Stimulated activated CD4-positive, alpha-beta T cell treated with anti-CD3 and anti-CD28 coated beads, Interleukin-4, amount 100 ng/mL, for 4 hours (primary cell): ENCODE measurements around the gene HLA-DQB2.
A peak's percentile ranks its signal among the peaks of the same experiment; 100 is the strongest.
"Not testable (repeated sequence)": the region's sequence is repeated elsewhere in the genome, so short reads cannot be mapped to it uniquely, and the experiment has no call there.

Experiments
- DNase-seq, 2 experiments: peaks; one replicate each; pipeline ENCODE4 v3.0.0-alpha.2; 2020

HLA-DQB2 gene

DNA sequence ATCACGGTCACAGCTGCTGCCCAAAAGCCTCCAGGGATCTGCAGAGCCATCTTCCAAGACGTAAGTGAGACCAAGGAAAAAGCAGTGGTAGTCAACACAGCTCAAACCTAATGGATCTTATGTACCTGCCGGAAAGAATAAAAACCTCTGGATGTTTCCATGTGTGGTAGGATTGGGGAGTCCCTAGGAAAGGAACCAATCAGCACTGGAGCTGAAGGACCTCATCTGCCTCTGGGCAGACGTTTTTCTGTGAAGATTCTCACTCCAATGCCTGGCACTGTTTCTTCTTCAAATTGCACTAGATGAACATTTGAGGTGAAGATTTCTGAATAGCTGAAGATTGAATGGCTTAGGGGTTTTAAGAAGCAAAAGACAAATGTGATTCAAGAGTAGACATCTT, at the start of gene HLA-DQB2:
HLA-DQB2 (minus strand) TSS at position 112 of the 400 bp plus-strand sequence; CDS start at position 50, 62 bp downstream.
- no peak for DNase-seq

DNA sequence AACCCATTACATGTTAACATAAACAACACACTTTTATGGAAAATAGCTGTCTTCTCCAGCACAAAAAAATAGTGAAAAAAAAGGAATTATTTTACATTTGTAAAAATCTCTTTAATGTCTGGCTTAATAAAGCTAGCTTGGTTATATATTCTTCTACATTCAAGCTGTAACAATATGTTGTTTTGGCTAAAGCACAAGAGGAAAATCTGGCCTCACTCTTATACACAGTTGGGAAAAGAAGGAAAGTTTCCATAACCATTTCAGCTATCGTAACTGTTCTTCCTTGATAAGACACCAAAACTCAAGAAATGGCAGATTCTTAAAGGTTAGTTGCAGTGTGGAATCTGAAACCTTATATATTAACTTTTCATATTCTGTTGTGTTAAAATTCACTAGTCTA, 45.8 kb upstream of the HLA-DQB2 start:
- no peak for DNase-seq

DNA sequence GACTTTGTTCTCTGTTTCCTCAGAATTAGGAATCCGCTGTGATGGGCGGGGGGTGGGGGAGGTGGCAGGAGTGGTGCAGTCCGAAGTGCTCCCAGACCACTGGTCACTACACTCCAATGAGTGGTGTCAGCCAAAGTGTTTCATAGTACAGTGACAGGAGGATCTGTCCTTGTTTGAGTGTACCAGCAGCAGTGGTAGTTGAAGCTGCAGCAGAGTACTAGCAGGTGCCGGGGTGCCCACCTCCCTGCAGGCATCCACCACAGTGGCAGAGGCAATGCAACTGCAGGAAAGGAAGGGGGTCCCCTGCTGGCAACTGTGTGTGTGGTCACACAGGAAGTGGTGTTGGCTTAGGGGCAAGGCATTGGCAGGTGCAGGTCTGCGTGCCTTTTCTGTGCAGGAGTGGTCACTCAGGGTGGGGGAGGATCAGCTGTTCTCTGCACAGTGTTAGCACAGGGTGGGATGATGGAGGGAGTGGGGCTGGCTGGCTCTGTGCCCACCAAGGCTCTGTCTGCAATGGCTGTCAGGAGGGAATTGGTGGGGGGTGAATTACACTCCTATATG, 43.8 kb upstream of the HLA-DQB2 start:
- DNase-seq = no peak

DNA sequence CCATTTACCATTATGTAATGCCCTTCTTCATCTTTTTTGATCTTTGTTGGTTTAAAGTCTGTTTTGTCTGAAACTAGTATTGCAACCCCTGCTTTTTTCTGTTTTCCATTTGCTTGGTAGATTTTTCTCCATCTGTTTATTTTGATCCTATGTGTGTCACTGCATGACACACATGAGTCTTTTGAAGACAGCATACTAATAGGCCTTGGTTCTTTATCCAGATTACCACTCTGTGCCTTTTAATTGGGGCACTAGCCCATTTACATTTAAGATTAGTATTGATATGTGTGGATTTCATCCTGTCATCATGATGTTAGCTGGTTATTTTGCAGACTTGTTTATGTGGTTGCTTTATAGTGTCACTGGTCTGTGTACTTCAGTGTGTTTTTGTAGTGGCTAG, 42.1 kb upstream of the HLA-DQB2 start:
- not testable (repeated sequence) for DNase-seq

DNA sequence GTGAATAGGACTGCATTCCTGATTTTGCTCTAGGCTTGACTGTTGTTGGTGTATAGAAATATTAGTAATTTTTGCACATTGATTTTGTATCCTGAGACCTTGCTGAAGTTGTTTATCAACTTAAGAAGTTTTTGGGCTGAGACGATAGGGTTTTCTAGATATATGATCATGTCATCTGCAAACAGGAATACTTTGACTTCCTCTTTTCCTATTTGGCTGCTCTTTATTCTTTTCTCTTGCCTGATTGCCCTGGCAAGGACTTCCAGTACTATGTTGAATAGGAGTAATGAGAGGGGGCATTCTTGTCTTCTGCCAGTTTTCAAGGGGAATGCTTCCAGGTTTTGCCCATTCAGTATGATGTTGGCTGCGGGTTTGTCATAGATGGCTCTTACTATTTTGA, 40.1 kb upstream of the HLA-DQB2 start:
- no peak for DNase-seq

DNA sequence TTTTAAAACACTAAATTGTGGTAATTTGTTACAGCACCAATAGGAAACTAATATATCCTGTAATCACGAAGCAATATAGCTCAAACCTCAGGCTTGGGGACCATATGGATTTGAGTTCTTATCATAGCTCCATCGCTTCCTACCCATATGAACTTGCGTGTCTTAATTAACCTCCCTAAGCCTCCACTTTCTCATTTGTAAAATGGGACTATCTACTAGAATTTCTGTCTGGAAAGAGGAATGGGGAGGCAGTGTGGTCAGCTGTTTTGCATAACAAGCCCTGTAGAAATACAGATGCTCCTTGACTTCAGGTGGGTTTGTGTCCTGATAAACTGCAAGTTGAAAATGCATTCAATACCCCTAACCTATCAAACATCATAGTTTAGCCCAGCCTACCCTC, 36.4 kb upstream of the HLA-DQB2 start:
- no peak for DNase-seq

DNA sequence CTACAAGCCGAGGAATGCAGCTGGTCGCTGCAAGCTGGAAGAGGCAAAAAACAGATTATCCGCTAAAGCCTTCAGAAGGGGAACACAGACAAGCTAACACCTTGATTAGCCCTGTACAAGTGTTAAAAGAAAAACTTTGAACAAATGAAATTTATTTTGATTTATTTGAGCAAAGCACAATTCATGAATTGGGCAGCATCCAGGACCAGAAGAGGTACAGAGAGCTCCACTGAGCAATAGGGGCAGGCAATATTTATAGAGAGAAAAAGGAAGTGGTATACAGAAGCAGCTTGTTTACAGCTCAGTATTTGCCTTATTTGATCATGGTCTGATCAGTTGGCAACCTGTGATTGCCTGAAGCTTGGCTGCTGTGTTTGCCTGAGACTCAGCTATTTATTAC, 35.8 kb upstream of the HLA-DQB2 start:
- DNase-seq = no peak

DNA sequence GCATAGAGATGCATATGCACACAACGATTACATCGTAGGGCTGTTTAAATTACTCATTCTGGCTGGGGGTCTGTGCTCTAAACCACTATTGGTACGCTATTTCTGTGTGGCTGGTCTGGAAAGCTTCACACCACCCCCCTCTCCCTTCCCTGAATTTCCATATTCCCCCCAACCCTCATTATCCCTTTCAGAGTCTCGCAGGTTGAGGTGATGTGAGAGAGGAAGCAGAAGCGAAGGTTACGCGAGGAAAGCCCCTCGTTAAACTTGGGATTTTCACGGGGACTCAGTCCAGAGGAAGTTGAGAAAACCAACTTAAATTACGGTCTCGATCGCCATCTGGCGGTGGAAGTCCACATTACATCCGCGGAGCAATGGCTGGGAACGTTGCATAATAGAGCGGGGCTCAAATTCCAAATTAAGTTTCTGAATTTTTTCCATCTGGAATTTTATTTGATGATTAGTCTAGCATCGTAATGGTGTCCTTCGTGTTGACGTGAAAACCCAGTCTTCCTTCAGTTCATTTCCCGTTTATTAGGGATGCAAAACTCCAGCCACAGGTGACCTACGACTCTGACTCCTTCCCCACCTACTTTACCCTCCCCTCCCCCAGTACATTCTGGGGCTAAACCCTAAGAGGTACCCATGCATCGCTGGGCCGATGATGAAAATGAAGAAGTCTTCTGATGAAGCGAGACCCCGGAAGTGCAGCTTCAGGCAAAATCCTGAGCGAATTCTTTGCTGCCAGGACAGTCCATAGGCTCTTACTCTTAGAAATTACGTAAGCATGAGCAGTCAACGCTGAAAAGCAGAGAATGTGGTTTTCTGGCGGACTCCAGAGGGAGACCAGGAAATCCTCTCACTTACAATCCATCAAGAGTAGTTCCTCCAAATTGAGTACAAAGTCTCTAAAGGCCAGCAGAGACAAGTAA, 33.8 kb upstream of the HLA-DQB2 start:
- peak; percentile 63 to 80 for DNase-seq

DNA sequence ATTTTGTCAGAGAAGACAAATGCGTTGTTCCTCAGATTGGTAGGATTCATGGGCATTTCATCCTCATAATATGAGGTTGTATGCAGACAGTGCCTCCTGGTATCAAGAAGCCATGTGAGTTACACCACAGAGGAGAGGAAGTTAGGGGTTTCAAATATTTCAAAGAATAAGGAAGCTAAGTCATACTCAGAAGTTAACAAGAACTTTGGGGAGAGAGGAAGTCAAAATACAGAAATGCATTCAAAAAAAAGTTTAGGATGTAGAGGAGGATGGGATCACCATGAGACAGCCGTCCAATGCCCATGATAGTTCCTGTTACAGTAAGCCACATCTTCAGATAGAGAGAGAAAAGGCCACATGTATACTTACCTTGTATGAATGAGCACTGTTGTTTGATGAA, 31.2 kb upstream of the HLA-DQB2 start:
- no peak for DNase-seq

DNA sequence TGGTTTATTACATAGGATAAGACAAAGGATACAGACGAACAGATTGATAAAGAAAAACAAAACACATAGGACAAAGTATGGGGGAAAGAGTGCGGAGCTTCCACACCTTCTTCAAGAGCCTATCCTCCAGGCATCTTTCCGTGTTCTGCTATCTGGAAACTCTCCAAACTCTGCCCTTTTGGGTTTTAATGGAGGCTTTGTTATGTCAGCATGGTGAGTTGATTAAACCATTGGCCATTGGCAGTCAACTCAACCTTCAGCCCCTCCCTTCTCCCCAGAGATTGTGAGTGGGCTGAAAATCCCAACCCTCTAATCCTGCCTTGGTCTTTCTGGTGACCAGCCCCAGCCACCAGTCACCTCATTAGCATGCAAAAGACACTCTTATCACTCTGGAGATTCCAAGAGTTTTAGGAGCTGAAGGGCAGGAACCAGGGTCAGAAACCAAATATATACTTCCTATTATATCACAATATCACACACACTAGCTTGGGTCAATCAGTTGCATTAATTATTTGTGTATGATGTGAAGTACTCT, 29.6 kb upstream of the HLA-DQB2 start:
- no peak for DNase-seq

DNA sequence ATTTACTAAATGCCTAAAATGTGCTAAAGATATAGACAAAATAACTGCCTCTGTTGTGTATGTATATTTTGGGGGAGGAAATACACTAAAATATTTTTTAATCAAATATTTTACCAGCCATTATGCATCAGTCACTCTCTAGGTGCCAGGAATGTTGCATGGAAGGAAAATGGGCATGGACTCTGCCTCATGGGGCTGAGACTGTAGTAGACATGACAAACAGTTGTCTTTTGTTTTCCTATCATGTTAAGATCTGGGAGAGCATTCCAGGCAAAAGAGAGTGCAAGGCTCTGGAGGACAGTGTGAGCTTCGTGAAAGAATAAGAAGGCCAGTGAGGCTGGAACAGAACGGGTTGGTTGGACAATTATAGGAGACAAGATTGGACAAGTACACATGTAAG, 27.0 kb upstream of the HLA-DQB2 start:
- no peak for DNase-seq

DNA sequence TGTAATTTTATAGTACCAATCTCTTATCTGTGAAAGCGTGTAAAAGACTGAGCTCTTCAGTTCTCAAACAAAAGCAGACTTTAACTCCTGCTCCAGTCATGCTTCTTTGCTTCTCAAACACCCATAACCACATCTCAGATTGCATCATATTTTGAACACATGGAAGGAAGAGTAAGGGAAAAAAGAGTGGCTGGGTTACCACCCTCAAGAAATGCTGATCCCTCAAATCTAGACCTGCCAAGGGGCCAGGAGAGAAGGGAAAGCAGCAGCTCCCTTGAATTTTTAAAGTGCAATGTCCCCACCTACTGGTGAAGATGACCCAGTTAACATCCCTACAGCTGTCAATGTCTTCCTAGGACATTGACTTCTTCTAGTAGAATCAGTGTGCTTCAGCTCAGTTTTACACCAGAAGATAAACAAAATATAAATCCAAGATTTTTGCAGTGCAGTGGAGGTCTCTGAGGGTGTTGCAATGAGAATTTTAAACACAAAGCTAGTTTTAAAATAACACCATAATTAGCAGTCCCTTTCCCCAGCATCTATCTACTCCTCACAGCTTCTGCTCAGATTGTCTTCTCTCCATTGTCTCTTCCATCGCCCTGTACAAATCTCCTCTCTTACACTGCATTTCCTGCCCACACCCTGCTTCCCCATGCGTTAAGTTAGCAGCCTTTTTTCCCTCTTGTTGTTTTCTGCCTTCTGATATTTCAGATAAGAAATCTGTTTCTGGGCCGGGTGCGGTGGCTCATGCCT, 22.6 kb upstream of the HLA-DQB2 start:
- peak in 1 of 2 experiments; percentile 20 for DNase-seq

DNA sequence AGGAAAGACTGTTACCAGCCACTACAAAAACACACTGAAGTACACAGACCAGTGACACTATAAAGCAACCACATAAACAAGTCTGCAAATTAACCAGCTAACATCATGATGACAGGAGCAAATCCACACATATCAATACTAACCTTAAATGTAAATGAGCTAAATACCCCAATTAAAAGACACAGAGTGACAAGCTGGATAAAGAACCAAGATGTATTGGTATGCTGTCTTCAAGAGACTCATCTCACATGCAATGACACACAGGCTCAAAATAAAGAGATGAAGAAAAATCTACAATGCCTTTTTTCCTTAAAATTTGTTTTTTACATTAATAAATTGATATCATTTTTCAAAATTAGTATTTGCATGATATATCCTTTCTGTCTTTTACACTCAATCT, 19.6 kb upstream of the HLA-DQB2 start:
- not testable (repeated sequence) for DNase-seq

DNA sequence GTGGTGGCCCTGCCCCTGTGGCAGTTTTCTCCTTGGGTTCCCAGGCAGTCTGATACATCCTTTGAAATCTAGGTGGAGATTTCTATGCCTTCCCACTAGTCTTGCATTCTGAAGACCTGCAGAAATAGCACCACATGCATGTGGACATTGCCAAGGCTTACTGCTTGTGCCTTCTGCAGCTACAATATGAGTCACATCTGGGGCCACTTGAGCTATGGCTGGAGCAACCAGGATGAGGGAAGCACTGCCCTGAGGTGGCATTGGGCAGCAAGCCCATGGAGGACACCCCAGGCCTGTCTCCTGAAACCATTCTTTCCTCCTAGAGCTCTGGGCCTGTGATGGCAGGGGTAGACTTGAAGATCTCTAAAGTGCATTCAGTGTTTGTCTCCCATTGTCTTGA, 15.7 kb upstream of the HLA-DQB2 start:
- DNase-seq = no peak

DNA sequence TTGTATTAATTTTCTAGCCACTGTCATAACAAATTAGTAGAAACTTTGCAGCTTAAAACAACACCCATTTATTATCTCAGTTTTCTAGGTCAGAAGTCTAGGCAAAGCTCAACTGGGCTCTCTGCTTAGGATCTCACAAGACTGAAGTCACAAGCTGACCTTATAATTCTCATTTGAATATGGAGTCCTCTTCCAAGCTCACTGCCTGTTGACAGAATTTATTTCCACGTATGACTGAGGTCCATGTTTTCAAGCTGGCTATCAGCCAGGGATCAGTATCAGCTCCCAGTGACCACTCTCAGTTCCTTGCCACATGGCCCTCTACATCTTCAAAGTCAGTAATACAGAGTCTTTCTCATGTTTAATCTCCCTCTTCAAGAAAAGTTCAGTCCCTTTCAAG, 11.7 kb upstream of the HLA-DQB2 start:
- no peak for DNase-seq

DNA sequence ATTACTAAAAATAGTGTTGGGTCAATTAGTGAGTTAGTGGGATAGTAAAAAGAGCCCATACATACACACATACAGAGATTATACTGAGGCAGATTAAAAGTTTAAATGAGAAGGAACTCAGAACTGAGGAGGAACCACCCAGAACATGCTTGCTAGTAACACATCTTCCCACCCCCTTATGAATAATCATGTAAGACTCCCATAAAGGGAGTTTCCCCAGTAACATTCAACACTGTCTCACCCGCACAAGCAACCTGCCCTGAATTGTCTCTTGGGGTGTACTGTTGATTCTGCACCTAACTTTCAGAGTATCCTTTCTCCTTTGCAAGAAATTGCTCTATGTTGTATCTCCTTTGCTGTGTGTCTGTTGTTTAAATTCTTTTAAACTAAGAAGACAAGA, 11.1 kb upstream of the HLA-DQB2 start:
- no peak for DNase-seq

DNA sequence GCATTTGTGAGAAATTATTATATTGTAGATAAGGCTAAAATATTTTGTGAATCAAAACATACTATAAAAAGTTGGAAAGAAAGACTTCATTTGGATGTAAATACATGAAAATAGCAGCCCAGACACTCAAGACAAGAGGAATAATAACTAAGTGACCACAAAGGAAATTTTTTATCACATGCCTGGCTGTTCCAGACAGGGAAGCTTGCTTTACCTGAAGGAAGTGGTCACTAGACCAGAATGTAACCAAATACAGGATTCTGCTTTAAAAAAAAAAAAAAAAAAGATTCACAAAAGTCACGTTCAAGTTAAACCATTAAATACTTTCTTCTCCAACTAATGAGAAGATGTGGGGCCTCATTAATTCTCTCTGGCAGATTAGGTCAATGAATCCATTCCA, 9.3 kb upstream of the HLA-DQB2 start:
- DNase-seq = no peak

DNA sequence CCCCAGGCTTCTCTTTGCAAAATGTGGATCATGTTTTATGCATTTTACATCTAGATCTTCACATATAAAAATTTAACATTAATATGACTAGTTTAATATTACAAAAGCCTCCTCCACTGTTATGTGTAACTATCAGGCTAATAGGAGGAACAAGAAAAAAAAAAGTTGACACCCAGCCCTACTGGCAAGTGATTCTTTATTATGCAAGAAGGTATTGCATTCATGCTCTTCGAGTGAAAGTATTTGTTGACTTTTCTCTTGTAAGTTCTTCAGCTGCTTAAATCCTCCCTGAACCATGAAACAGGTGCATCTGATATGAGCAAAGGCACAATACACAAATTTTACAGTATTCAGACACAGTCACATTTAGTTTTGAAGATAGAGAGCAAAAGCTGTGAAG, 716 bp upstream of the HLA-DQB2 start:
- DNase-seq = no peak

DNA sequence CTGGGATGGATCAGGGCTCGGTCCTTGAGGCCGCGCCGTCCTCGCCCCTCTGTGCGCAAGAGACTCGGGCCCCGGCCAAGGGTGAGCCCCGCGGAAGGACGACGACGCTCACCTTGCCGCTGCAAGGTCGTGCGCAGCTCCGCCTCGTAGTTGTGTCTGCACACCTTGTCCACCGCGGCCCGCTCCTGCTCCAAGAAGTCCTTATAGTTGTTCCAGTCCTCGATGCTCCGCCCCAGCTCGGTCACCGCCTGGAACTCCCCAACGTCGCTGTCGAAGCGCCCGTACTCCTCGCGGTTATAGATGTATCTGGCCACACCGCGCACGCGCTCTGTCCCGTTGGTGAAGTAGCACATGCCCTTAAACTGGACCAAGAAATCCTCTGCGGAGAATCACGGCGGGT, 1.8 kb downstream of the HLA-DQB2 start:
- DNase-seq = no peak

DNA sequence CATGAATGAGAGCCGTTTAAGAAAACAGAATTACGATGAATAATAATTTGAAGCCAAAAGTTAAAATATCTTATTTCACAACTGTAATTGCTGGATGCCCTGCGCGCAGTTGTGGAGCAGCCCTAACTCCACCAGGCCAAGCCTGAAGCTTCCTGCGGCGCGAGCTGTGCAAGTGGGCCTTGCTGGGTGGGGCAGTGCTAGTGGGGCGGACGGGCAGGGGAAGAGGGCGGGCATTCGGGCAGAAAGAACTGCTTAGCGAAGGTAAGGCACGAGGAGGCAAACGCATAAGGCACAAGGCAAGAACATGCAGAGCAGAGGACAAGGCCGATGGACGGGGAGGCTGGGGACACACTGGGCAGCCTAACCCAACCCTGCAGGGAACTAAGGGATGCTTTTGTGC, 2.3 kb downstream of the HLA-DQB2 start:
- no peak for DNase-seq

DNA sequence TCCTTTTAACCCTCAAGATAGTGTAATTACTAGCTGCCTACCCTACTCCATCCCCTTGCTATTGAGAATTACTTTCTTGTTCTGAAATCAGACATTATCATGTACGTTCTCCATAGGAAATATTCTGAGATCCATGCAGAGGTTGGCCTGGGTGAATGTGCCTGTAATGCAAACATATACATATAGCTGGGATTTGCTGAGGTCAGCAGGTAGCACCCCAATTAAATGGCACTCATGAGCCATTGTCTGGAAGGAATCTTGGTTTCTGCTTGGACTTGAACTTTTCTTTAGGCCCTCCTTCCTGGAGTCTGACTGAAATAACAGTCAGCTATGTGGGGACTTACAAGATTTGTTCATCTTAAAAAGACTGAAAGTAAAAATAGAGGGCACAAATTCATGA, 3.7 kb downstream of the HLA-DQB2 start:
- no peak for DNase-seq

DNA sequence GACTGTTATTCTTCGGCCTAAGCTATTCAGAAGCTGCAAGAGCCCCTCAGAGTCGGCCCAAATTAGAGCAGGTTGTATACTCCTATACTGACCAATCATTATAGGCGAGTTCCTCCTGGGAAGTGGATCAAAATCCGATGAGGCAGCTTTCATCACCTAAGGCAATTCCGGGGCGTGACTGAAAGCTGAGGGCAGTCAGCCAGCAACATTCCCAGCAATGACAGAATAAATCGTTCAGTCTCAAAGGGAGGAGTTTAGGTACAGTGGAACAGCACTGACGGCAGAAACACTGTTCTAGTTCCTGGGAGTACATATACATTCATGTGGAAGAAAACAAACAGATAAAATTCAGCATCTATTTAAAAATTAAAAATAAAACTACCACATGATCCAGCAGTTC, 10.8 kb downstream of the HLA-DQB2 start:
- DNase-seq = no peak

DNA sequence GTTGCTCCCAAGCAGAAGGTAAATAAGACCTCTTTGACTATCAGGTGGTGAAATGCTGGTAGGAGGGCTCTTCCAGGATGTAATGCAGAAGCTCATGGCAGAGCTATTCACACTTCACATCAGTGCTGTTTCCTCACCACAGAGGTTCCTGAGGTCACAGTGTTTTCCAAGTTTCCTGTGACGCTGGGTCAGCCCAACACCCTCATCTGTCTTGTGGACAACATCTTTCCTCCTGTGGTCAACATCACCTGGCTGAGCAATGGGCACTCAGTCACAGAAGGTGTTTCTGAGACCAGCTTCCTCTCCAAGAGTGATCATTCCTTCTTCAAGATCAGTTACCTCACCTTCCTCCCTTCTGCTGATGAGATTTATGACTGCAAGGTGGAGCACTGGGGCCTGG, 17.7 kb downstream of the HLA-DQB2 start:
- DNase-seq = not testable (repeated sequence)

DNA sequence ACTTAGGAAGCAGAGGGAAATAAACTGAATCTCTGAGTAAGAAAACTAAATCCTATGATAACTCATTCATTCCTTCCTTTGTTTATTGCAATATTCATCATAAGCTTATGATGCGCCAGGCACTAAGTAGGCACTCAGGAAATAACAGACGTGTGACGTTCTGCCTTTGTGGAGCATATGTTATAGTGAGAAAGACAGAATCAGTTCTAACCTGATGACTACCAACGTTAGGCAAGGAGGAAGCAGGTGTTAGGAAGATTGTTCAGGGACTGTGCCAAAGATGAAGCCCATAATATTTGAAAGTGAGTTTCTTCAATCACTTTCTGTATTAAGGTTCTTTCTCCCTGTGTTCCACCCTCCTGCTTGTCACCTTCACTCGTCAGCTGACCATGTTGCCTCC, 18.6 kb downstream of the HLA-DQB2 start:
- DNase-seq = no peak
